Activated CD4-positive, CD25-positive, alpha-beta regulatory T cell treated with anti-CD3 and anti-CD28 coated beads, Interleukin-2, amount 50 U/mL, for 16 hours (primary cell): Measurements from ENCODE around the gene SUGCT.

Source experiments
- DNase-seq: peaks from one replicate; pipeline ENCODE4 v3.0.0-alpha.2; 2020; ENCODE audit warnings: low read depth, low spot score

Gene SUGCT

GRCh38 chr7:40899636-40900507 is 765.1 kb downstream of the SUGCT start:
- DNase-seq = no peak

- no peak for DNase-seq
Observed at GRCh38 chr7:40903872-40904271, 769.1 kb downstream of the SUGCT start.

GRCh38 chr7:40907286-40907685 is 772.5 kb downstream of the SUGCT start:
- DNase-seq = no peak

- DNase-seq = no peak
Observed at GRCh38 chr7:40909346-40909980, 774.7 kb downstream of the SUGCT start.
